Measurements from ENCODE around the gene KANSL1.

- TF ChIP-seq CTCF (IDR thresholded peaks at IDR 0.05): no peak
- TF ChIP-seq, protein P1, sequence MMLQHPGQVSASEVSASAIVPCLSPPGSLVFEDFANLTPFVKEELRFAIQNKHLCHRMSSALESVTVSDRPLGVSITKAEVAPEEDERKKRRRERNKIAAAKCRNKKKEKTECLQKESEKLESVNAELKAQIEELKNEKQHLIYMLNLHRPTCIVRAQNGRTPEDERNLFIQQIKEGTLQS (CRISPR knock-in tag; conservative IDR thresholded peaks at IDR 0.05): no peak
- no peak for TF ChIP-seq USF2 (CRISPR knock-in tag; IDR thresholded peaks at IDR 0.05)
- no peak for TF ChIP-seq ZNF121 (CRISPR knock-in tag; IDR thresholded peaks at IDR 0.05)
- TF ChIP-seq, protein P2, sequence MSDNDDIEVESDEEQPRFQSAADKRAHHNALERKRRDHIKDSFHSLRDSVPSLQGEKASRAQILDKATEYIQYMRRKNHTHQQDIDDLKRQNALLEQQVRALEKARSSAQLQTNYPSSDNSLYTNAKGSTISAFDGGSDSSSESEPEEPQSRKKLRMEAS (CRISPR knock-in tag; IDR thresholded peaks at IDR 0.05): no peak
Observed at GRCh38 chr17:46180892-46181274, 12.3 kb downstream of the KANSL1 start.

All from WTC11 (cell line).